HepG2 (cell line): Measurements from ENCODE around the gene SARNP. TPM values are rescaled to one million over a fixed set of nuclear protein-coding genes. Genes with fewer than 3 reads are reported as not detected.

ENCODE experiments used
- ATAC-seq: fragments of 200-7000 bp; cut with Tn5 transposase; 3 replicates; pipeline ENCODE4 v1.9.1; 2020; ENCODE audit warnings: mild to moderate bottlenecking, moderate library complexity
- BruUV-seq: library from RNA; stranded (reverse); fragments of 400-500 nt; replicated peaks from 2 replicates; lab custom pipeline; 2021; lab: Mats Ljungman, UMichigan
- CTCF ChIA-PET: fragments of 300-600 bp; formaldehyde crosslinking; extraction: SDS; loops from one replicate; lab custom pipeline; 2021; ENCODE audit warnings: low total read pairs, inconsistent platforms, low intra/inter-chr PET ratio; lab: Yijun Ruan, JAX
- POLR2A ChIA-PET: fragments of 350-600 bp; sonication (Branson Sonifier 250); formaldehyde crosslinking; loops from one replicate; lab custom pipeline; 2020; ENCODE audit warnings: antibody characterized with exemption, inconsistent platforms; lab: Yijun Ruan, JAX
- DNase-seq: peaks from one replicate; pipeline ENCODE4 v3.0.0-alpha.2; 2015; ENCODE audit warnings: low spot score
- FAIRE-seq: peaks from 3 replicates; lab custom pipeline; 2011; peaks lifted over from hg19 to GRCh38; lab: Jason Lieb, UNC
- H2AFZ ChIP-seq: one replicate; pipeline ENCODE4 v1.6.1; 2011; ENCODE audit warnings: low read length, inconsistent platforms
- H3K27ac ChIP-seq: fragments of 300-600 bp; 3 replicates; pipeline ENCODE4 v1.8.0; 2011; ENCODE audit warnings: mixed run types, mild to moderate bottlenecking, mixed read lengths, low read length, inconsistent platforms; ENCODE audit not compliant: insufficient read depth; ENCODE audit errors: extremely low read length
- H3K27me3 ChIP-seq, 2 experiments: fragments of 200-600 bp in 1 of 2; 2 replicates in 1 of 2; 3 replicates in 1 of 2; pipeline versions ENCODE4 v1.6.0 to v1.8.0; 2011; ENCODE audit warnings: low read length in 2 of 2, mild to moderate bottlenecking in 2 of 2, moderate library complexity in 2 of 2, inconsistent platforms in 1 of 2; ENCODE audit not compliant: insufficient read depth in 2 of 2, control insufficient read depth in 1 of 2
- H3K36me3 ChIP-seq, 2 experiments: fragments of 200-600 bp in 1 of 2; replicated peaks in 1 of 2; 2 replicates in 1 of 2; 3 replicates in 1 of 2; pipeline versions ENCODE4 v1.5.1 to v1.8.0; 2011; ENCODE audit warnings: low read length in 2 of 2, inconsistent platforms in 1 of 2; ENCODE audit not compliant: insufficient read depth in 2 of 2, control insufficient read depth in 1 of 2
- H3K4me1 ChIP-seq: 2 replicates; pipeline ENCODE4 v1.5.1; 2012; ENCODE audit warnings: low read length, inconsistent platforms; ENCODE audit not compliant: insufficient read depth
- H3K4me2 ChIP-seq: 2 replicates; pipeline ENCODE4 v1.6.0; 2011; ENCODE audit warnings: low read depth, low read length, inconsistent platforms
- H3K4me3 ChIP-seq, 3 experiments: fragments of 200-600 bp in 1 of 3; sonication (generic), shearing (Covaris generic) in 1 of 3; replicated peaks in 1 of 3; 2 replicates each; pipeline ENCODE4 v1.5.1; 2011 to 2016; ENCODE audit warnings: low read length in 3 of 3, inconsistent platforms in 2 of 3, low read depth in 2 of 3, mild to moderate bottlenecking in 2 of 3, control low read depth in 1 of 3, mixed read lengths in 1 of 3; ENCODE audit not compliant: insufficient read depth in 1 of 3
- H3K79me2 ChIP-seq: one replicate; pipeline ENCODE4 v1.6.1; 2011; ENCODE audit warnings: low read length, inconsistent platforms; ENCODE audit not compliant: insufficient read depth
- H3K9ac ChIP-seq: 2 replicates; pipeline ENCODE4 v1.6.0; 2011; ENCODE audit warnings: mild to moderate bottlenecking, low read depth, low read length, inconsistent platforms; ENCODE audit not compliant: insufficient read depth
- H3K9me3 ChIP-seq: 2 replicates; pipeline ENCODE4 v1.5.1; 2012; ENCODE audit warnings: mild to moderate bottlenecking, low read length
- H4K20me1 ChIP-seq: 2 replicates; pipeline ENCODE4 v1.6.0; 2011; ENCODE audit warnings: inconsistent platforms, mild to moderate bottlenecking, low read length, moderate library complexity; ENCODE audit not compliant: insufficient read depth
- KLF16 ChIP-seq, 2 experiments: sonication (generic) in 1 of 2; formaldehyde crosslinking in 1 of 2; IDR thresholded peaks; 2 replicates each; pipeline versions ENCODE4 v1.6.1 to v1.8.0; 2016 to 2023; ENCODE audit warnings: missing genetic modification reagents in 2 of 2, missing compliant biosample characterization in 1 of 2
- NCOR1 ChIP-seq: fragments of 200-600 bp; sonication (generic); IDR thresholded peaks from 2 replicates; pipeline ENCODE4 v1.7.0; 2017; ENCODE audit warnings: antibody characterized with exemption, low read length, borderline replicate concordance
- NFRKB ChIP-seq: fragments of 450-650 bp; IDR thresholded peaks from 2 replicates; pipeline ENCODE4 v1.6.1; 2017
- PAX8 ChIP-seq: sonication (generic); formaldehyde crosslinking; IDR thresholded peaks from 2 replicates; pipeline ENCODE4 v1.8.0; 2022; ENCODE audit warnings: mild to moderate bottlenecking, missing genetic modification reagents, borderline replicate concordance
- SIX4 ChIP-seq: sonication (generic); formaldehyde crosslinking; IDR thresholded peaks from 2 replicates; pipeline ENCODE4 v1.4.0; 2020; ENCODE audit warnings: missing genetic modification reagents
- TBX2 ChIP-seq: sonication (generic); formaldehyde crosslinking; IDR thresholded peaks from 2 replicates; pipeline ENCODE4 v1.5.0; 2020; ENCODE audit warnings: missing genetic modification reagents, mild to moderate bottlenecking, borderline replicate concordance
- TFE3 ChIP-seq: IDR thresholded peaks from 2 replicates; pipeline ENCODE4 v1.6.1; 2016
- TOE1 ChIP-seq: sonication (generic); formaldehyde crosslinking; IDR thresholded peaks from 2 replicates; pipeline ENCODE4 v1.4.0; 2020; ENCODE audit warnings: mild to moderate bottlenecking, missing genetic modification reagents
- ZNF530 ChIP-seq: sonication (generic); formaldehyde crosslinking; IDR thresholded peaks from 2 replicates; pipeline ENCODE4 v1.5.0; 2020; ENCODE audit warnings: low read depth, mild to moderate bottlenecking, missing genetic modification reagents
- ZNF563 ChIP-seq: sonication (generic); formaldehyde crosslinking; IDR thresholded peaks from 2 replicates; pipeline ENCODE4 v1.8.0; 2022; ENCODE audit warnings: mild to moderate bottlenecking, moderate library complexity, missing genetic modification reagents
- WGBS: methylation state at CpG from one replicate; pipeline ENCODE4 v1.1.6; 2017; ENCODE audit warnings: low lambda C conversion rate; 5-methylcytosine and 5-hydroxymethylcytosine counted together
- in situ Hi-C: cut with HindIII; loops from 2 replicates; pipeline ENCODE4 v1.10.0; 2017; ENCODE audit warnings: low pct_unique_long_range_greater_than_20kb; ENCODE audit not compliant: extremely low pct_ligation_motif_present
- intact Hi-C: fragments of 100-400 bp; cut with micrococcal nuclease; formaldehyde crosslinking; loops from one replicate; pipeline ENCODE4 v1.10.0; 2022; ENCODE audit not compliant: unreplicated experiment
- polyA plus RNA-seq, 8 experiments: library from polyadenylated mRNA; depleted of rRNA in 3 of 8; stranded (reverse) in 7 of 8; unstranded in 1 of 8; fragments of >200 nt; fragmentation: Illumina TruSeq in 4 of 8; extraction: Trizol in 4 of 8; gene quantifications; 2 replicates each; pipeline versions ENCODE4 v1.2.1 to v1.2.3, GENCODE V29; 2011 to 2016; ENCODE audit warnings: low read depth in 4 of 8, missing spikeins in 1 of 8, mixed read lengths in 1 of 8; ENCODE audit not compliant: insufficient read depth in 1 of 8
- total RNA-seq, 5 experiments: library from RNA; depleted of rRNA; stranded (reverse); fragments of >200 nt; fragmentation: Illumina TruSeq; extraction: Trizol; gene quantifications; 2 replicates each; pipeline ENCODE4 v1.2.3, GENCODE V29; 2016; ENCODE audit warnings: low read depth in 1 of 5
- TF ChIP-seq, protein P1 (sequence below): sonication (generic); formaldehyde crosslinking; IDR thresholded peaks from 2 replicates; pipeline ENCODE4 v1.4.0; 2020; ENCODE audit warnings: missing genetic modification reagents
- TF ChIP-seq, protein P2 (sequence below): IDR thresholded peaks from 2 replicates; pipeline ENCODE4 v1.6.1; 2018; ENCODE audit warnings: missing genetic modification reagents
- TF ChIP-seq, protein P3 (sequence below): IDR thresholded peaks from 2 replicates; pipeline ENCODE4 v1.6.1; 2016; ENCODE audit warnings: low read depth, control low read depth
- TF ChIP-seq, protein P4 (sequence below): sonication (generic); formaldehyde crosslinking; IDR thresholded peaks from 2 replicates; pipeline ENCODE4 v1.8.0; 2022; ENCODE audit warnings: mild to moderate bottlenecking, missing genetic modification reagents, moderate library complexity

Gene SARNP
- total and polyA plus RNA-seq, 2 of the 13 experiments (the other 11 are each of a cell fraction or from before 2014, with no cell fraction given): 59.0 to 95.4 TPM

- H2AFZ ChIP-seq: no peak overlapping the region
- no peak for ATAC-seq
- no peak overlapping the region for H3K4me2 ChIP-seq
- H3K4me3 ChIP-seq: no peak overlapping the region
- peaks cover 26% of the 10 kb centered on the region for H3K4me1 ChIP-seq
- H3K79me2 ChIP-seq: no peaks in the 10 kb centered on the region
- CTCF ChIA-PET: no interaction called here
- TF ChIP-seq, protein P1, sequence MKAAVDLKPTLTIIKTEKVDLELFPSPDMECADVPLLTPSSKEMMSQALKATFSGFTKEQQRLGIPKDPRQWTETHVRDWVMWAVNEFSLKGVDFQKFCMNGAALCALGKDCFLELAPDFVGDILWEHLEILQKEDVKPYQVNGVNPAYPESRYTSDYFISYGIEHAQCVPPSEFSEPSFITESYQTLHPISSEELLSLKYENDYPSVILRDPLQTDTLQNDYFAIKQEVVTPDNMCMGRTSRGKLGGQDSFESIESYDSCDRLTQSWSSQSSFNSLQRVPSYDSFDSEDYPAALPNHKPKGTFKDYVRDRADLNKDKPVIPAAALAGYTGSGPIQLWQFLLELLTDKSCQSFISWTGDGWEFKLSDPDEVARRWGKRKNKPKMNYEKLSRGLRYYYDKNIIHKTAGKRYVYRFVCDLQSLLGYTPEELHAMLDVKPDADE (CRISPR knock-in tag): no peak
- TF ChIP-seq TOE1 (CRISPR knock-in tag) (no peak), ZNF563 (no peak), KLF16 (CRISPR knock-in tag; IDR thresholded peaks at IDR 0.05) (no peak), ZNF530 (CRISPR knock-in tag) (no peak), TBX2 (CRISPR knock-in tag) (no peak), NCOR1 (no peak), NFRKB (no peak), TFE3 (CRISPR knock-in tag) (no peak), SIX4 (CRISPR knock-in tag) (no peak), PAX8 (CRISPR knock-in tag) (no peak)
- TF ChIP-seq, protein P2, sequence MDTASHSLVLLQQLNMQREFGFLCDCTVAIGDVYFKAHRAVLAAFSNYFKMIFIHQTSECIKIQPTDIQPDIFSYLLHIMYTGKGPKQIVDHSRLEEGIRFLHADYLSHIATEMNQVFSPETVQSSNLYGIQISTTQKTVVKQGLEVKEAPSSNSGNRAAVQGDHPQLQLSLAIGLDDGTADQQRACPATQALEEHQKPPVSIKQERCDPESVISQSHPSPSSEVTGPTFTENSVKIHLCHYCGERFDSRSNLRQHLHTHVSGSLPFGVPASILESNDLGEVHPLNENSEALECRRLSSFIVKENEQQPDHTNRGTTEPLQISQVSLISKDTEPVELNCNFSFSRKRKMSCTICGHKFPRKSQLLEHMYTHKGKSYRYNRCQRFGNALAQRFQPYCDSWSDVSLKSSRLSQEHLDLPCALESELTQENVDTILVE: no peak
- TF ChIP-seq, protein P3, sequence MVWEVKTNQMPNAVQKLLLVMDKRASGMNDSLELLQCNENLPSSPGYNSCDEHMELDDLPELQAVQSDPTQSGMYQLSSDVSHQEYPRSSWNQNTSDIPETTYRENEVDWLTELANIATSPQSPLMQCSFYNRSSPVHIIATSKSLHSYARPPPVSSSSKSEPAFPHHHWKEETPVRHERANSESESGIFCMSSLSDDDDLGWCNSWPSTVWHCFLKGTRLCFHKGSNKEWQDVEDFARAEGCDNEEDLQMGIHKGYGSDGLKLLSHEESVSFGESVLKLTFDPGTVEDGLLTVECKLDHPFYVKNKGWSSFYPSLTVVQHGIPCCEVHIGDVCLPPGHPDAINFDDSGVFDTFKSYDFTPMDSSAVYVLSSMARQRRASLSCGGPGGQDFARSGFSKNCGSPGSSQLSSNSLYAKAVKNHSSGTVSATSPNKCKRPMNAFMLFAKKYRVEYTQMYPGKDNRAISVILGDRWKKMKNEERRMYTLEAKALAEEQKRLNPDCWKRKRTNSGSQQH: no peak
- TF ChIP-seq, protein P4, sequence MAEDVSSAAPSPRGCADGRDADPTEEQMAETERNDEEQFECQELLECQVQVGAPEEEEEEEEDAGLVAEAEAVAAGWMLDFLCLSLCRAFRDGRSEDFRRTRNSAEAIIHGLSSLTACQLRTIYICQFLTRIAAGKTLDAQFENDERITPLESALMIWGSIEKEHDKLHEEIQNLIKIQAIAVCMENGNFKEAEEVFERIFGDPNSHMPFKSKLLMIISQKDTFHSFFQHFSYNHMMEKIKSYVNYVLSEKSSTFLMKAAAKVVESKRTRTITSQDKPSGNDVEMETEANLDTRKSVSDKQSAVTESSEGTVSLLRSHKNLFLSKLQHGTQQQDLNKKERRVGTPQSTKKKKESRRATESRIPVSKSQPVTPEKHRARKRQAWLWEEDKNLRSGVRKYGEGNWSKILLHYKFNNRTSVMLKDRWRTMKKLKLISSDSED: no peak
- TF ChIP-seq, all 625 proteins: peak for 0
- peaks cover 0 to 44% of the 10 kb centered on the region in 2 experiments; a peak in 2 of 5 replicates for H3K27me3 ChIP-seq
- intact Hi-C loops (no loop called here), in situ Hi-C loops (no loop called here)
- FAIRE-seq (no peak), DNase-seq (no peak)
- H3K9ac ChIP-seq: no peak overlapping the region
- H3K27ac ChIP-seq: no peak overlapping the region
- no peaks in the 10 kb centered on the region; the same call in 1 of the 2 replicates for H4K20me1 ChIP-seq
- POLR2A ChIA-PET: no interaction called here
- no peaks in the 10 kb centered on the region for H3K9me3 ChIP-seq
- H3K36me3 ChIP-seq: no peaks in the 10 kb centered on the region
- no TSS peak for BruUV-seq
- WGBS: 65% methylated on average over 4 of the region's 4 CpGs
These were observed 105.6 kb downstream of the SARNP start for GRCh38 chr12:55711786-55712553.
